Trophoblast cell (in vitro differentiated cells and primary cell): ENCODE data around the gene HOXB6. TPM values are rescaled to one million over a fixed set of nuclear protein-coding genes. Genes with fewer than 3 reads are reported as not detected.
A peak's percentile ranks its signal among the peaks of the same experiment; 100 is the strongest.

ENCODE experiments used
- DNase-seq, 2 donors: peaks; one replicate each; pipeline ENCODE4 v3.0.0-alpha.2; 2016
- H2AFZ ChIP-seq: 2 replicates; pipeline ENCODE4 v1.6.1; 2013; ENCODE audit warnings: low read length, moderate library complexity, mild to moderate bottlenecking; ENCODE audit not compliant: insufficient read depth, poor library complexity
- H2AK5ac ChIP-seq: 2 replicates; pipeline ENCODE4 v1.6.1; 2013; ENCODE audit warnings: mild to moderate bottlenecking, low read length
- H2BK120ac ChIP-seq: 2 replicates; pipeline ENCODE4 v1.6.1; 2013; ENCODE audit warnings: low read length, mild to moderate bottlenecking, moderate library complexity; ENCODE audit not compliant: insufficient read depth, poor library complexity
- H2BK12ac ChIP-seq: 2 replicates; pipeline ENCODE4 v1.6.1; 2013; ENCODE audit warnings: mild to moderate bottlenecking, low read length, moderate library complexity
- H2BK5ac ChIP-seq: 2 replicates; pipeline ENCODE4 v1.6.1; 2013; ENCODE audit warnings: low read length, low read depth, moderate library complexity, mild to moderate bottlenecking; ENCODE audit not compliant: poor library complexity
- H3K14ac ChIP-seq: 2 replicates; pipeline ENCODE4 v1.6.1; 2013; ENCODE audit warnings: mild to moderate bottlenecking, low read length
- H3K18ac ChIP-seq: 2 replicates; pipeline ENCODE4 v1.6.1; 2013; ENCODE audit warnings: mild to moderate bottlenecking, low read length
- H3K23ac ChIP-seq: 2 replicates; pipeline ENCODE4 v1.6.1; 2013; ENCODE audit warnings: low read length
- H3K27ac ChIP-seq: 2 replicates; pipeline ENCODE4 v1.5.1; 2013; ENCODE audit warnings: low read depth, mild to moderate bottlenecking, inconsistent platforms, low read length, moderate library complexity
- H3K27me3 ChIP-seq: 2 replicates; pipeline ENCODE4 v1.6.1; 2013; ENCODE audit warnings: inconsistent platforms, mild to moderate bottlenecking, low read length, moderate library complexity; ENCODE audit not compliant: insufficient read depth
- H3K36me3 ChIP-seq, 2 experiments: 1 replicate in 1 of 2; 2 replicates in 1 of 2; pipeline ENCODE4 v1.6.1; 2013; ENCODE audit warnings: low read length in 2 of 2, mild to moderate bottlenecking in 2 of 2, moderate library complexity in 1 of 2; ENCODE audit not compliant: insufficient read depth in 2 of 2, control insufficient read depth in 1 of 2
- H3K4ac ChIP-seq: 2 replicates; pipeline ENCODE4 v1.6.1; 2013; ENCODE audit warnings: low read depth, mild to moderate bottlenecking, low read length, moderate library complexity
- H3K4me1 ChIP-seq, 2 experiments: 1 replicate in 1 of 2; 2 replicates in 1 of 2; pipeline ENCODE4 v1.6.1; 2013; ENCODE audit warnings: low read length in 2 of 2, mild to moderate bottlenecking in 2 of 2, moderate library complexity in 1 of 2; ENCODE audit not compliant: insufficient read depth in 2 of 2, control insufficient read depth in 1 of 2
- H3K4me2 ChIP-seq: 2 replicates; pipeline ENCODE4 v1.6.1; 2013; ENCODE audit warnings: inconsistent platforms, mild to moderate bottlenecking, low read length, moderate library complexity
- H3K4me3 ChIP-seq: 2 replicates; pipeline ENCODE4 v1.5.1; 2013; ENCODE audit warnings: mild to moderate bottlenecking, low read depth, low read length, inconsistent platforms
- H3K79me1 ChIP-seq: one replicate; pipeline ENCODE4 v1.6.1; 2013; ENCODE audit warnings: low read length
- H3K79me2 ChIP-seq: 2 replicates; pipeline ENCODE4 v1.6.1; 2013; ENCODE audit warnings: low read length, mild to moderate bottlenecking; ENCODE audit not compliant: control insufficient read depth, insufficient read depth, poor library complexity
- H3K9ac ChIP-seq: 2 replicates; pipeline ENCODE4 v1.6.1; 2013; ENCODE audit warnings: mild to moderate bottlenecking, low read length
- H3K9me3 ChIP-seq: 2 replicates; pipeline ENCODE4 v1.6.1; 2013; ENCODE audit warnings: low read depth, mild to moderate bottlenecking, control low read depth, inconsistent platforms, low read length; ENCODE audit not compliant: insufficient read depth
- H4K12ac ChIP-seq: 2 replicates; pipeline ENCODE4 v1.6.1; 2013; ENCODE audit warnings: low read depth, mild to moderate bottlenecking, low read length, moderate library complexity
- H4K8ac ChIP-seq: 2 replicates; pipeline ENCODE4 v1.6.1; 2013; ENCODE audit warnings: low read depth, mild to moderate bottlenecking, low read length, moderate library complexity
- H4K91ac ChIP-seq: one replicate; pipeline ENCODE4 v1.6.1; 2013; ENCODE audit warnings: low read depth, mild to moderate bottlenecking, low read length, moderate library complexity
- WGBS: extraction: QIAGEN DNeasy Blood & Tissue Kit; methylation state at CpG from one replicate; pipeline ENCODE4 v1.1.7; 2013; ENCODE audit warnings: missing lambda C conversion rate; ENCODE audit not compliant: insufficient read length, insufficient coverage; ENCODE audit errors: extremely low coverage; 5-methylcytosine and 5-hydroxymethylcytosine counted together
- polyA plus RNA-seq: library from polyadenylated mRNA; stranded (reverse); fragments of 200-250 nt; gene quantifications from 2 replicates; pipeline ENCODE4 v1.2.3, GENCODE V29; 2013

Gene HOXB6
- 10.6 and 10.9 TPM in 2 replicates for polyA plus RNA-seq

GRCh38 chr17:48604770-48605329 lies at the start of gene HOXB6:
Gene HOXB6 (minus strand): TSS chr17:48604986. CDS start chr17:48598150, 6,836 bp downstream.
- Histone ChIP-seq H3K27ac (no peak within 1 kb of the TSS), H3K79me2 (no peaks in the 10 kb centered on the region), H4K8ac (no peak within 1 kb of the TSS), H3K9ac (no peak within 1 kb of the TSS), H4K91ac (no peak within 1 kb of the TSS), H3K27me3 (peaks cover 42% of the 10 kb centered on the region), H3K23ac (no peak within 1 kb of the TSS), H3K4me1 (peaks cover 16 to 29% of the 10 kb centered on the region in 2 experiments), H2BK120ac (no peak within 1 kb of the TSS), H3K14ac (no peak within 1 kb of the TSS), H4K12ac (no peak within 1 kb of the TSS), H3K4me2 (peak within 1 kb of the TSS; percentile 39), H2BK12ac (no peak within 1 kb of the TSS), H2AK5ac (no peak within 1 kb of the TSS), H3K4me3 (no peak within 1 kb of the TSS), H2AFZ (no peak within 1 kb of the TSS), H2BK5ac (no peak within 1 kb of the TSS), H3K79me1 (peaks cover 3% of the 10 kb centered on the region), H3K18ac (no peak within 1 kb of the TSS), H3K9me3 (peaks cover 2% of the 10 kb centered on the region), H3K36me3 (no peaks in the 10 kb centered on the region), H3K4ac (no peak within 1 kb of the TSS)
- WGBS = no CpG with 5 or more reads among the region's 16 CpGs
- DNase-seq = no peak

- Histone ChIP-seq H3K27ac (no peak overlapping the region), H3K4me1 (peaks cover 0 to 12% of the 10 kb centered on the region in 2 experiments), H4K8ac (no peak overlapping the region), H3K27me3 (peaks cover 30% of the 10 kb centered on the region), H3K4ac (no peak overlapping the region), H2AFZ (no peak overlapping the region), H3K9me3 (peaks cover 5% of the 10 kb centered on the region), H2BK12ac (no peak overlapping the region), H4K91ac (no peak overlapping the region), H3K79me2 (no peaks in the 10 kb centered on the region), H2AK5ac (no peak overlapping the region), H3K18ac (no peak overlapping the region), H3K23ac (no peak overlapping the region), H3K36me3 (no peaks in the 10 kb centered on the region), H4K12ac (no peak overlapping the region), H3K9ac (no peak overlapping the region), H3K14ac (no peak overlapping the region), H3K79me1 (peaks cover 3% of the 10 kb centered on the region), H2BK5ac (no peak overlapping the region), H3K4me3 (no peak overlapping the region), H3K4me2 (no peak overlapping the region), H2BK120ac (no peak overlapping the region)
- WGBS = no CpG with 5 or more reads among the region's 1 CpG
- DNase-seq = no peak
These were observed 45.0 kb upstream of the HOXB6 start for GRCh38 chr17:48649741-48650140.

- H3K4me3 ChIP-seq = no peak overlapping the region
- no peak overlapping the region for H2BK12ac ChIP-seq
- WGBS = no CpG with 5 or more reads among the region's 1 CpG
These were observed 43.1 kb upstream of the HOXB6 start for GRCh38 chr17:48647963-48648245.

GRCh38 chr17:48647103-48647962 lies 42.5 kb upstream of the HOXB6 start:
- Histone ChIP-seq H3K14ac (no peak overlapping the region), H2BK120ac (peak overlapping the region; percentile 41), H2BK5ac (no peak overlapping the region), H3K4me3 (no peak overlapping the region), H3K79me1 (peaks cover 3% of the 10 kb centered on the region), H4K8ac (no peak overlapping the region), H3K23ac (no peak overlapping the region), H2AFZ (peak overlapping the region; percentile 35), H3K9ac (no peak overlapping the region), H4K12ac (no peak overlapping the region), H3K27me3 (peaks cover 48% of the 10 kb centered on the region), H4K91ac (peak overlapping the region; percentile 32), H3K9me3 (peaks cover 11% of the 10 kb centered on the region), H2AK5ac (no peak overlapping the region), H3K4ac (no peak overlapping the region), H3K36me3 (no peaks in the 10 kb centered on the region), H3K27ac (no peak overlapping the region), H2BK12ac (no peak overlapping the region), H3K18ac (no peak overlapping the region), H3K4me2 (peak overlapping the region; percentile 29), H3K79me2 (no peaks in the 10 kb centered on the region), H3K4me1 (peaks cover 4 to 16% of the 10 kb centered on the region in 2 experiments)
- WGBS = no CpG with 5 or more reads among the region's 30 CpGs
- DNase-seq = no peak

More at GRCh38 chr17:48647963-48648245, 43.1 kb upstream of the HOXB6 start:
- peaks cover 5% of the 10 kb centered on the region for H3K9me3 ChIP-seq
- H3K36me3 ChIP-seq = no peaks in the 10 kb centered on the region
- H3K4me1 ChIP-seq = peaks cover 0 to 12% of the 10 kb centered on the region in 2 experiments
- H4K8ac ChIP-seq = no peak overlapping the region
- no peak overlapping the region for H3K18ac ChIP-seq
- H2AFZ ChIP-seq = no peak overlapping the region
- DNase-seq = no peak
- no peak overlapping the region for H2AK5ac ChIP-seq
- H3K27me3 ChIP-seq = peaks cover 43% of the 10 kb centered on the region
- H3K27ac ChIP-seq = no peak overlapping the region
- no peak overlapping the region for H4K12ac ChIP-seq
- peak overlapping the region; percentile 29 for H3K4me2 ChIP-seq
- no peak overlapping the region for H3K9ac ChIP-seq
- H3K14ac ChIP-seq = no peak overlapping the region
- H2BK120ac ChIP-seq = no peak overlapping the region
- no peak overlapping the region for H3K23ac ChIP-seq
- peaks cover 3% of the 10 kb centered on the region for H3K79me1 ChIP-seq
- H3K79me2 ChIP-seq = no peaks in the 10 kb centered on the region
- no peak overlapping the region for H3K4ac ChIP-seq
- no peak overlapping the region for H2BK5ac ChIP-seq
- no peak overlapping the region for H4K91ac ChIP-seq
